NCI-H748 (cell line): ENCODE results near the gene NKAIN2.
"Not testable (repeated sequence)": the region's sequence is repeated elsewhere in the genome, so short reads cannot be mapped to it uniquely, and the experiment has no call there.

Experiments
- DNase-seq: peaks from one replicate; lab custom pipeline; 2025; ENCODE audit not compliant: unreplicated experiment; lab: John Stamatoyannopoulos, UW

Gene NKAIN2

DNA sequence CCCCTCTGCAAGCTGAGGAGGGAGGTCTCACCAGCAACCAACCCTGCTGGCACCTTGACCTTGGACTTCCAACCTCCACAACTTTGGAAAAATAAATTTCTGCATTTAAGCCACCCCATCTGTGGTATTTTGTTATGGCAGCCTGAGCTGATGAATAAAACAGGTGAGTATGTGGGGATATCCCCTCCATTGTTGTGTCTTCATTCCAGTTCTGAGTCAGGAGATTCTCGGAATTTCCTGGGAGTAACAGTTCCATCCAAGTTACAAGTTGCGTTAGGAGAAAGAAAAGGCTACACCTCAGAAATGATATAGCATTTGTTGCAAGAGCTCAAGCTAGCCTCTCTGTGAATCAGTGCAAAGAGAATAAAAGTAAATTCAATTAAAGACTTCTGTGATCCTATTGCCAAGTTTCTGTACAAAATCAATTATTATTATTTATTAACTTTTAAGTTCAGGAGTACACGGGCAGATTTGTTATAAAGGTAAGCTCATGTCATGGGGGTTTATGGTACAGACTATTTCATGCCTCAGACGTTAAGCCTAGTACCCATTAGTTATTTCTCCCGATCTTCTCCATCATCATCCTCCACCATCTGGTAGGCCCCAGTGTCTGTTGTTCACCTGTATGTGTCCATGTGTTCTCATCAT is 153.0 kb downstream of the NKAIN2 start:
- DNase-seq, result no peak

DNA sequence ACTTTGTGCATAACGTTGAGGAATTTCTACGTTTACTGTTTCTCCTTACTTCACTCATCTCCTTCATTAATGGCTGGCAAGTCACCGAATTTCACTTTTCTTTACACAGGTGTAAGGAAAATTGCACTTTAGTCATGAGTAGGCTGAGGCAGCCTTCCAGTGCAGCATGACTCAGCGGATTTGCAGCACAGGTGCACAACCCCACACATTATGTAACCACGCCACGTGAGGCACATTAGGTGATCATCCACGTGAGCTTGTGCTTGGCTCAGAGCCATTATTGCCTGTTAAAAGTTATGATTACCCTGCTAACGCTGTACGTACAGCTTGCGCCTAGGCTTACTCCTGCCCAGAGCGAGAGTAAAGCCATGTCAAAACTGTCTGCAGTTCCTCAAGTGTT is 158.8 kb downstream of the NKAIN2 start:
- peak; percentile 99 for DNase-seq

DNA sequence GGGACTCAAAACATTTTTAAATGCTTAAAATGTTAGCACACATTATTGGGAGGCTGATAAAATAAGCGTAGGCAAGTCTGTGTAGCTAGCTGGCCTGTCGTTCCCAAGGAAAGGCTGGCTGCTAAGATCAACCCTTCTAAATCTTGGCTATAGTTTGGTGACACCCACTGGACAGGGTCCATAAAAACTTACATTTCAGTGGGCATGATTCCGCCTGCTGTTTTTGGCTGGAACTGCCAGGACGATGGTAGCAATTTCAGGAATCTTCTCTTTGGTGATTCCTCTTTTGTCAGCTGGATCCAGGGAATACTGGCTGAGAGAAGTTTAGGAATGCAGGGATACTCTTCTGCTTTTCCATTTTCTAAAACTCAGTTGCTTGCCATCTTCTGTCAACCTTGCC is 162.2 kb downstream of the NKAIN2 start:
- DNase-seq, result peak; percentile 67

DNA sequence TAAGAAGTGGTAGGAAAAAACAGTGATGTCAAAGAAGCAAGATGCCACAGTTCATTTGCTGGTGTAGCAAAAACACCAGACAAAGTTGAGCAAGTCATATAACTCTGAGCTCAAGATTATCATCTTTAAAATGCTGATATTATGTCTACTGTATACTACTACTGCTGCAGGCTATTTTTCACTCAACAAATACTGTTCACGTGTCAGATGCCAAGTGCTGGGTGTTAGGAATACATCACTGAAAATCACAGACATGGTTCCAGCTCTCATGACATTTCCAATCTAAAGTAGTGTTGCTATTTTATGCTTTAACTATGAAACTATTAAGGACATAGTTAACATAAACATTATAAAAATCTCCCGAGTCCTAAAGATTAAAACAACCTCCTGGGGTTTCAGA is 163.0 kb downstream of the NKAIN2 start:
- DNase-seq, result no peak

DNA sequence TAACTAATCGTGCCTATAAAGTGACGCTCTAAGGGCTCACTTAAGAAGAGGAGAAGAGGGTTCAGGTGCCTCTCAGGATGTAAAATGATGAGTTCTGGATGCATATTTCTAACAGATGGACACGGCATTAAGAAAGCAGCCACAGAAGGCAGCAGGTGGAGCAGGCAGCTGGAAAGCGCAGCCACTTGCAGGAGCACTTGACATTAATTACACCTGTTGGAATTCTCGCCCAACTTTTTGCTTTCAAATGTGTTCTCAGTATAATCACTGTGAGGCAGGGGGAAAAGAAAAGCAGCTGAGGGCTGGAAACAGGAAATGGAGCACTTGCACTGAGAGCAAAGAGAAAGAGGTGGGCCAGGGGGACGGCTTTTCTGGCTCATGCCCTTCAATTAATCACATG is 164.2 kb downstream of the NKAIN2 start:
- peak; percentile 99 for DNase-seq

DNA sequence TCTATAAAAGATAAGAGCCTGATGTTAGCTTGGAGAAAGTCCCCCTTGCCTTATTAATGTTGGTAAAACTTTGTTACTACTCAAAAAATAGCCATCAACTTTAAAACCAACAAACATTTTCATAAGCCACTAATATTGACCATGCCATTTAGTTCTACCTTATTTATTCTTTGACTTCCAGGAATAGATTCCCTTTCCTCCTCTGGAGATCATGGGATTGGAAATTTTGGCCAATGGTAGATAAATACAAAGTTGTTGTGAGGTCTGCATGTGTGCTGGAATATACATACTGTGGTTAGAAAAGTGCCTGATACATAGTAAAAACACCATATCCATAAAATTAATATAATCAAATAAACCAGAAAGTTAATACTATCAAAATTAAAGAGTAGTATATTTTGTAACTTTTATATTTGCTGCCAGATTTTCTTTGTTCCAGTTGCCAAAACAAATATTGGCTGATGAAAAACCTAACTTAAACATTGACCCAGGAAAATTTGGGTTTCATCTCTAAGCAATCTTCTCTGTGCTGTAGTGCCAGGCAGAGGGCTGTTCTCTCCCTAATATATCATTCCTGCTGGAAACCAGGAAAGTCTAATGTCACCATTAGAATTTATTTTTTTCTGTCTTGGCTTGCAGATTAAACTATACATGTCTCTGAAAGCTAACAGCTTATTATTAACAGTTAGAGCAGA is 169.1 kb downstream of the NKAIN2 start:
- no peak for DNase-seq

DNA sequence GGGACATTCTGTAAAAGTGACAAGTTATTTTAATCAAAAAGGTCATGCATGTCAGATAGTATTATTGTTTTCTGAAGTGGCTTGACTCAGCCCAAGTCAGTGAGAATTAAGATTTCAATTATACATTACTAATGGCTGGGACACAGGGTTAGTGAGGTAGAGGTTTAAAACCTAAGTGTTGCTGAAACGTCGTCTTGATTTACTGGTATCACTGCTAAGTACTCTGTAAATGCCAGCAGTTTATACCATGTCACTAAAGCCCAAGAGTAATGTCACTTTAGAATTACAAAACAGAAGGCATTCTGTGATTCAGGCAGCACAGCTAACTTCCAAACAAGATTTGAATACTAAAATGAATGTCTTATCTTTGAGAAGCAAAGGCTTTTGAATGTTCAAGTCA is 176.6 kb downstream of the NKAIN2 start:
- DNase-seq, result no peak

DNA sequence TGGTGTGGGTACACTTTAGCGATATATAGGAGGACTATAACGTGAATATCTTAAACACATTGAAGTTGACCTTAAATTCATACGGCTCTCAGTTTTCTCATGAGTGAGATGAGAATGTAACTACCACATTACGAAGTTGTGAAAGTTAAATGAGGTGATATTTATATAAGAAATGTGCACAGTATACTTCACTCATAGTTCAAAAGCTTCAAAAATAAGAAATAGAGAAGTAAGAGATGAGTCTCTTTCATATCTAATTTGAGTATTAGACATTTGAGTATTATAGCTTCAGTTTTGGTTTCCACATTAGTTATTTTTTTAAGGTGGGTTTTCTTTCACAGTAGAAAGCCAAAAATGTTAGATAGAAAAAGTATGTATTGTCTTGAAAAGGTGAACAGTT is 183.3 kb downstream of the NKAIN2 start:
- no peak for DNase-seq

DNA sequence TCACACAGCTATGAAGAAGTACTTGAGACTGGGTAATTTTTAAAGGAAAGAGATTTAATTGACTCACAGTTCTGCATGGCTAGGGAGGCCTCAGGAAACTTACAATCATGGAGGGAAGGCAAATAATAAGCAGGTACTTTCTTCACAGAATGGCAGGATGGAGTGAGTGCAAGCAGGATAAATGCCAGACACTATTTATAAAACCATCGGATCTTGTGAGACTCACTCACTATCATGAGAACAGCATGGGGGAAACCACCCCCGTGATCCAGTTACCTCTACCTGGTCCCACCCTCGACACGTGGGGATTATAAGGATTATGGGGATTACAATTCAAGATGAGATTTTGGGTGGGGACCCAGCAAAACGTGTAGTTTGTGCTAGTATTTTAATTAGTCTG is 186.3 kb downstream of the NKAIN2 start:
- not testable (repeated sequence) for DNase-seq

DNA sequence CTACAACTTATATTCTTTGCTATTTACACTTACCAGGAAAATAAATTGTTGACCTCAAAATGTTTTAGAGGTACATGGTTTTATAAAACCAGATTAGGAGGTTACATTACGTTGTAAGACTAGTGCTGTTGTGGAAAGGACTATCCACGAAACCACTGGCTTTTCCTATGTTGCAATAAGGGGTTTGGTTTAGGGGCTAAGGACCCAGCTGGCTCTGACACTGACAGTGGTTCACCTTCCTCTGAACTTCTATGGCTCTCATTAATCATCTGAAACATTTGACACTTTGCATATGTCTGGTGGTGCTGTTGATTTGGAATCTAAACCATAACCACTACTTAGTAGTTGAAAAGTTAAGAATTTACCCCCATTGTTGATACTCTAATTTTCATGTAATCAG is 186.7 kb downstream of the NKAIN2 start:
- DNase-seq, result no peak

DNA sequence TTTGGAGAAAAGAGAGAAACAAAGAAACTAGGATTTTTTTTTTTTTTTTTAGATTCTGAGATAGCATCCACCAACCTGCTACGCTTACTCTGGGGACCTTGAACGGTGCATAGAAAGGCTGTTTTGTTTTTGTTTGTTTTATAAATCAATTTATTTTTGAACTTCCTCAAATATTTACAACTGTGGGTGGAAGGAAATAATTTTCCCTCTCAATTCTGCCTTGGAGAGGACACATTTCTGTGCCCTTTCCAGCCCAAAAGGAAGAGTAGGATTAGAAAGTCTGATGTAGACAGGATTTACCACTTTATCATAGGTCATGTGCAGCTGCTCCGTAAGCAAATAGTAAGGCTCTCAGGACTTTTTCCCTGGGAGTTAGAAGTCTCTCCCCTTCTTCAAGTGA is 190.5 kb downstream of the NKAIN2 start:
- DNase-seq, result peak; percentile 60

DNA sequence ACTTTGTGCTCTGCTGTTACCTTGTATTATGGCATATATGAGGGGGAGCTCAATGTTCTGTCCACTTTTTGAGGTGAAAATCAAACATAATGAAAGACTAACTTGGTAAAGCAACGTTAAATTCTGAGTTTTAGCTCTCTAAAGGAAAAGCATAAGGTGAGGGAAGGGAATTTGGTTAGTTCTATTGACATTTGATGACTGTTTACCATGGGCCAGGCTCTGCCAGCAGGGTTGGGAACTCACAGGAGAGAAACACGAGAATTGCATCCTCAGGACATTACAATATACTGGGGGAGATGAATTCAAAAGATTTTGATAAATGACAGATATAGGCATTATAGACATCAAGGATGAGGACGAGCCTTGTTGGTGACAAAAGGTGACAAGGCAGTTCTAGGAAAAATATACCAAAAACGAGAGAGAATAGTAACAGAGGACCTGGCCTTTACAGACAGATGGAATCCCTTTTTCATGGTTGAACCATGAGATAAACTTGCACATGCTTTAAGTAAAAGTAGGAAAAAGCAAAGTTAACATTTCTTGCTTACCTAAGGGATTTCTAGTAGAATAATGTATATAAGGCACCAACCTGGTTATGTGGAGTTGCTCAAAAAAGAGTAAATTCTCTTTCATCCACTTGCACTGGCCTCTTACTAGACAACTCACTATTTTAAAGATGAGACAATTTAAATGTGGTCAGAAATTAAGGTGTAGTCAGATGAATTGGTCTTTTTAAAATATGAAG is 191.4 kb downstream of the NKAIN2 start:
- peak; percentile 53 for DNase-seq

DNA sequence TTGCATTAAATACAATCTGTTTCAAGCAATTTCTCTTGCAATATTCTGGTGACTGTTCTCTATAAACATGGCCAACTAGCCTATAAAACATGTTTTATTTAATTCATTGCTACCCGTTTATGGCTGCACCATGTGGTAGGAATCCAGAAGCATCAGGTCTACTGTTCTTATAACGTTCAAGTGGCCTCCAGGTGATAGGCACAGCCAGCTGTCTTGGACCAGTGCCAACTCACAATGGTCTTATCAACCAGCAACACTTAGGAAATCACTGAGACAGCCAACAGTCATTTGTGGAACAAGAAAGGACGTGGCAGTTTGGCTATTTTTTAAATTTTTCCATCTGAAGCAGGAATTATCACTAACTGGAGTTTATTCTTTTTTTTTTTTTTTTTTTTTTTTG is 193.6 kb downstream of the NKAIN2 start:
- DNase-seq, result peak; percentile 98

DNA sequence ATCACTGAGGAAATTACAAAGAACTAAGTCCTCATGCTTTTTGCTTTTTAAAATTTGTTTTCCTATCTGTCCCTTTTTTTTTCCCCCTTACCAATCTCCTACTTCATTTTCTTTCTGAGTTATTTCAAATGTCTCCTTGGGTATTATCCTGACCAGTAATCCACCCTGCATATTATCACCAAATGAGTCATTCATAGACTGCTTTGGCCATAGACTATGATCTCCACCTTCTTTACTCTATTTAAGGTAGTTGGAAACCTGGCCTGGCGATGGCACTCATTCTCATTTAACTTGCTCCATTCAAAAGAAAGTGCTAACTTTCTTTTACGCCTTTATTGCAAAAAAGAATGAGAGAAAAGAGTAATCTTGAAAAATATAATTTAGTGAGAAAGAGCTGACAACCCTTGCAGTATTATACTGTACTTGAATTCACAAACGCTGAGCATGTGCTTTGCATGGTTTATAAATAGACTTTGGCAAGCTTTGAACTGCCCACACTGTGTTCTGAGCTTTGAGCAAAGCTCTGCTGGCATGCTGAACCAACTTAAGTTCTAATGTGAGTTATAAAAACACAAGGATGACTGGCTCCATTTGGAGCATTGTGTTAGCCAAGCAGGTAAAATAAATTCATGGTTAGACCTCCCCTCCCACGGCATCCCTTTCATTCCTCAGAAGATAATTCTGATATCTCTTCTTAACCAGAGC is 198.9 kb downstream of the NKAIN2 start:
- DNase-seq, result no peak

DNA sequence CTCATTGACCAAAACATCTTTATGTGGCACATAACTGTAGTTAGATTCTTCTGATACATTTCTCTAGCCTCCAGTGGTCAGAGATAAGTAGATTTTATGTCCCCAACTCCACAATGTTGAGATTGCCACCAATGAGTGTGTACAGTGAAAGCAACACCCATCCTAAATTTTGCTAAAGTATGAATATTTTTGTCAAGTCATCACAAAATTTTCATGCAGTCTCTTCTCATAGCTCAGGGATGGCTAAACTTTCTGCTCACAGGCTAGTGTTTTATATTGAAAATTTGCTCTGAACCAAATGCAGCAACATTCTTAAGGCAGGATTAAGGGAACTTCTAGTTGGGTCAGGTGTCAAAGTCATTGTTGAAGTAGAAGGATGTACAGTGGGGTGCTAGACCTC is 203.6 kb downstream of the NKAIN2 start:
- DNase-seq, result no peak

DNA sequence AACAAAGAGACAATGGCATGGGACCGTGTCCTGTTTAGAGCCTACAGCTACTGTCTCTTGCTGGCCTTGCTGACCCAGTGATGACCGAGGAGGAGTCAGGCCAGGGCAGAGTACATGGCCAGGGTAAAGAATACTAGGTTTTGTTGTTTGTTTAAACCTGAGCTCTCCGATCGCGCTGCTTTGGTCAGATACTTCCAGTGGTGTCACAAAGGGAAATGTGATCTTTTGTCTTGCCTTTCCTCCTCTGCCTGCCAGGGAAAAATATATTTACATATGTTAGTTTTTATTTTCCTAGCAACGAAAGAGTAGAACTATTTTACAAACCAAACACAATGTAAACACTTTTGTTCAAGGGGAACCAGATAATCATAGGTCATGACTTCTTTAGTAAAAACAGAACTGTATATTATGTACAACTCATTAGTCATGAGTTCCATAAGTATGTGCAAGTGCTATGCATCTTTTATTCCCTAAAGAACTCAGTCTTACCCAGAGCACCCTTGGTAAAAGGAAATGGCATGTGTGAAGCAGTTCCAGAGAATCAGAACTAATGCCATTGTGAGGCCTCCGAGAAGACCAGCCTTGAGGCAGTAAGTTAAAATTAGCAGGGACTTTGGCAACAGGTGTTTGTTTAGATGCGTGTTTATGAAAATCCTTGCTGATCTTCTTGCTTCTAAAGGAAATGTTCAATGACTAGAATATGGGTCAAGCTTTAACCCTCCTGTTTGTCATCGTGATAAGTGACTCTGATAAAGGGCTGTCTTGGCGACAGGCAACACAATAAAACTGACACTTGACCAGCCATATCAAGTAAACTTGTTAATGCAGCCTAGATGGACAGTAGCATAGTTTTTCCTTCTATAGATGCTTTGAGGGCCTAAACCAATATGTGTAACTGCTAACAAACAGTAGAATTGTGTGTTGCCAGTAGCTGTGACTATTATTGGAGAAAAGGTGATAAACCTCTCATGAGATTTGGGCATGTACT is 204.6 kb downstream of the NKAIN2 start:
- peak; percentile 69 for DNase-seq

DNA sequence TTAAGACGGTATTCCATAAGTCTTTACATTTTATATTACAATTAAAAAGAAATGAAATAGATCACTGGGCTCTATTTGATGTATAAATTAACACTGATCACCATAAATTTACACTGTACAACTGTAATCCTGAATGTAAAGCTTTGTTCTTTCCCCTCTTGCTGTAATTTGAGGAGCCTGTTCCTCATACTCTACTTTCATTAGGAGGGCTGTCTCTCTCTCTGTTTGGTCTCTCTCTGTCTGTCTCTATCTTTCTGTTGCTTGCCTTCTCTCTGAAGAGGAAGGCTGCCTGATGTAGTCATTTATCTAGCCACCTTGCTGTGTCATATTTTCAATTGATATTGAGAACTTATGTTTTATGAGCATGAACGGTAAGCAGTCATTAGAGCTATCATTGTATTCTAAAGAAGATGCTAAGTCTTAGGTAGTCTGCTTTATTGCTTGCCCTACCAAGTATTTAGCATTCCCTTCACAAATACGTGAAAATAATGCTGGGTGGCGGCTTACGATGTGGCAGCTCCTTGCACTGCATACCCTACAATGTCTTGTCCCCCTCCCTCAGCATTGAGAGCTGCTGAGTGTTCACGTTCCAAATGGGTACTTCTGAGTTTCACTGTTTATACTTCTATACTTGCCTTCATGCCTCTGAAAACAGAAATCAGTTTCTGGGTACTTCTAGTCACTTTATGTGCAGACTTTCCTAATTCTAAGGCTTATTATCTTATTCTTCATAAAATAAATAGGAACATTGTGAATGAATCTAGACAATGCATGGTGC is 205.5 kb downstream of the NKAIN2 start:
- peak; percentile 46 for DNase-seq

DNA sequence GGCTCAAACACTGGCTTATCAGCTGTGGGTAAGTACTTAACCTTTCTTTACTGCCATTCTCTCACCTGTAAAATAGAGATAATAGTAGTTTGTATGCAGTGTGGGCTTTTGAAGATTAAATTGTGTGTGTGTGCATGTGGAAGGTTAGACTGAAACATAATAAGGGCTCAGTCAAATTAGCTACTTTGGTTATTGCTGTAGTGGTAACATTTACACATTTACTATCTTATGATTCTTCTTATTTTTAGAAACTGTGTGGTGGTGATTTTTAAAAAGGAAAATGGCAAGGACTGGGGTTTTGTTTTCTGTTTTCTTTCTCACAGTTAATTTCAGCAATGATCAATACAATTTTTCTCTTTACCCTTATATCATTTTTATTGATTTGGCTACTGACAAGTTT is 206.9 kb downstream of the NKAIN2 start:
- DNase-seq, result no peak

DNA sequence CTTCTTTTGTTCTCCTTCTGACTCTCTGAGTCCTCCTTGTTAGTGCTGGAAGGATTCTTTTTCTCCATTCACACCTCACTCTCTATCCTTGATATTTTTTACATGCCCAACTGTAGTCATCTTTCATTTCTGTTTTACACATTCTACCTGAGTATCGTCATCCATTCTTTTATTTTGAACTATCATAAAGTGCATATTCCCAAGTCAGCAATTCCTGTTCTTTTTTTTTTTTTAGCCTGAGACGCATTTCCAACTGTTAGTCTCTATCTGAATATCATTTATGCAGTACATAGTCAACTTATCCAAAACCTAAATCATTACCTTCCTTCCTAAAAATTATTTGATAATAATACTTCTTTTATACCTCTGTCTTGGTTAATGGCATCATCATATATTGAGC is 207.5 kb downstream of the NKAIN2 start:
- DNase-seq, result no peak

DNA sequence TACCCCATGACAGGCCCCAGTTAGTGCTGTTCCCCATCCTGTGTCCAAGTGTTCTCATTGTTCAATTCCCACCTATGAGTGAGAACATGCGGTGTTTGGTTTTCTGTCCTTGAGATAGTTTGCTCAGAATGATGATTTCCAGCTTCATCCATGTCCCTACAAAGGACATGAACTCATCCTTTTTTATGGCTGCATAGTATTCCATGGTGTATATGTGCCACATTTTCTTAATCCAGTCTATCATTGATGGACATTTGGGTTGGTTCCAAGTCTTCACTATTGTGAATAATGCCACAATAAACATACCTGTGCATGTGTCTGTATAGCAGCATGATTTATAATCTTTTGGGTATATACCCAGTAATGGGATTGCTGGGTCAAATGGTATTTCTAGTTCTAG is 218.4 kb downstream of the NKAIN2 start:
- DNase-seq, result not testable (repeated sequence)
